GM20000 (cell line): ENCODE measurements around the gene SIRT4.
A peak's percentile ranks its signal among the peaks of the same experiment; 100 is the strongest.
"Not testable (repeated sequence)": the region's sequence is repeated elsewhere in the genome, so short reads cannot be mapped to it uniquely, and the experiment has no call there.

Experiments used
- DNase-seq: peaks from one replicate; pipeline ENCODE4 v3.0.0; 2012; ENCODE audit warnings: low spot score
- TF ChIP-seq, protein P1 (sequence below): IDR thresholded peaks from 2 replicates; pipeline ENCODE4 v1.5.1; 2012; ENCODE audit warnings: mild to moderate bottlenecking, control low read depth; ENCODE audit errors: extremely low read depth, missing control alignments

Gene SIRT4, protein sequence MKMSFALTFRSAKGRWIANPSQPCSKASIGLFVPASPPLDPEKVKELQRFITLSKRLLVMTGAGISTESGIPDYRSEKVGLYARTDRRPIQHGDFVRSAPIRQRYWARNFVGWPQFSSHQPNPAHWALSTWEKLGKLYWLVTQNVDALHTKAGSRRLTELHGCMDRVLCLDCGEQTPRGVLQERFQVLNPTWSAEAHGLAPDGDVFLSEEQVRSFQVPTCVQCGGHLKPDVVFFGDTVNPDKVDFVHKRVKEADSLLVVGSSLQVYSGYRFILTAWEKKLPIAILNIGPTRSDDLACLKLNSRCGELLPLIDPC

DNA sequence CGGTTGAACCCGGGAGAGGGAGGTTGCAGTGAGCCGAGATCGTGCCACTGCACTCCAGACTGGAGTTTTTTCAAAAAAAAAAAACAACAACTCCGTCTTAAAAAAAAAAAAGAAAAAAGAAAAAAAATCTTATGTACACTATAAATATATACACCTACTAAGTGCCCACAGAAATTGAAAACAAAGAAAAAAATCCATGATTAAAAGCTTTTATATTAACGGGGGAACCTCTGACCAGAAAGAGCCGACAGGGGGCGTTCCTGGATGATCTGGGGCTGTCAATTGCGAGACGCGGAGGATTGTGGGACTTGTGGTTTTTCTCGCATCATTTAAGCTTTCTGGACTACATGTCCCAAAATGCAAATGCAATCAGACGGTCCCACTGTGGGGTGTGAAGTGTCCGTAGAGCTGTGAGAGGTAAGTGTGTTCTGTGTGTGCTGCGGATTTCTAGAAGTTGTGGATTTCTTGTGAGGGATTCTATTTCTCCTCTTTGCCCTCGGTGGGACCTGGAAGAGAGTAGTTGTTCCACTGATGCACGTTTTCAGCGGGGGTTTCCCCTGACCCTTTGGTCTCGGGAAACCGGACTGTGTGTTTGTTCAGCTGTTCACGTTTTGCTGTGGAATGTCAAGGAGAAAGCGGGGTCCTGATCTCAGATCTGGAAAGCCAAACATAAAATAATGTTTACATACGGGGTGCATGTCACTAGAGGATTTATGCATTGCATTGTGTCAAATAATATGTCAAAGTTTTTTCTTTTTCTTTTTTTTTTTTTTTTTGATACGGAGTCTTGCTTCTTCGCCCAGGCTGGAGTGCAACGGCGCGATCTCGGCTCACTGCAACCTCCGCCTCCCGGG lies at the start of gene SIRT4:
TSS of gene SIRT4 (plus strand) at position 360 of the 854 bp plus-strand sequence. CDS start 1,241 bp downstream, outside the sequence.
- DNase-seq, result peak; percentile 89
- TF ChIP-seq, protein P1, sequence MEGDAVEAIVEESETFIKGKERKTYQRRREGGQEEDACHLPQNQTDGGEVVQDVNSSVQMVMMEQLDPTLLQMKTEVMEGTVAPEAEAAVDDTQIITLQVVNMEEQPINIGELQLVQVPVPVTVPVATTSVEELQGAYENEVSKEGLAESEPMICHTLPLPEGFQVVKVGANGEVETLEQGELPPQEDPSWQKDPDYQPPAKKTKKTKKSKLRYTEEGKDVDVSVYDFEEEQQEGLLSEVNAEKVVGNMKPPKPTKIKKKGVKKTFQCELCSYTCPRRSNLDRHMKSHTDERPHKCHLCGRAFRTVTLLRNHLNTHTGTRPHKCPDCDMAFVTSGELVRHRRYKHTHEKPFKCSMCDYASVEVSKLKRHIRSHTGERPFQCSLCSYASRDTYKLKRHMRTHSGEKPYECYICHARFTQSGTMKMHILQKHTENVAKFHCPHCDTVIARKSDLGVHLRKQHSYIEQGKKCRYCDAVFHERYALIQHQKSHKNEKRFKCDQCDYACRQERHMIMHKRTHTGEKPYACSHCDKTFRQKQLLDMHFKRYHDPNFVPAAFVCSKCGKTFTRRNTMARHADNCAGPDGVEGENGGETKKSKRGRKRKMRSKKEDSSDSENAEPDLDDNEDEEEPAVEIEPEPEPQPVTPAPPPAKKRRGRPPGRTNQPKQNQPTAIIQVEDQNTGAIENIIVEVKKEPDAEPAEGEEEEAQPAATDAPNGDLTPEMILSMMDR, result peak; percentile 64

DNA sequence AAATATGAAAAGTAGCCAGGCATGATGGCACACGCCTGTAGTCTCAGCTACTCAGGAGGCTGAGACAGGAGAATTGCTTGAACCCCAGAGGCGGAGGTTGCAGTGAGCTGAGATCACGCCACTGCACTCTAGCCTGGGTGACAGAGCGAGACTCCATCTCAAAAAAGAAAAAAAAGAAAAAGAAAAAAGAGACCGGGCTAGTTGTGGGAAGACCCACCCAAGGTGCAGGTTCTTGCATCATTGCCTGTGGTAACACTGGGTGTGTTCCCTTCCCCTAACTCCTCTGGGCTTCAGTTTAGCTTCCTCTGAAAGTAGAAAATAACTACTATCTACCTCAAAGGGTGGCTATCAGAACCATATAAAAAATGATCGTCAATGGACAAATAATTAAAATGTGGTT lies 48.8 kb upstream of the SIRT4 start:
- not testable (repeated sequence) for DNase-seq

DNA sequence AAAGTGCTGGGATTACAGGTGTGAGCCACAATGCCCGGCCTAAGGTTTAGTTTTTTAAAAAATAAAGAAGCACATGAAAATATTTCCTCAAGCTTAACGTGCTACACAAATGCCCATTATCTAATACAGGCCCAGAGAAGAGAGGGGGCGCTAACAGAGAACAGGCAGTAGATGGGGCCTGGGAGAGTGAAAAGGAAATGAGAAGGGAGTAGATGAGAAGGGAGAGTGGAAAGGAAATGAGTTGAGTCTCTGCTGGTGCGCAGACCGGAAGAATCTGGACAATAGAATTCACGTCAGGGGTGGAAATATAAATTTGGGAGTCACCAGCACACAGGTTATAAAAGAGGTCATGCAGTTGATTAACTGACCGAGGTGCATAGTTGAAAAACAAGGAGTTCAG lies 47.3 kb upstream of the SIRT4 start:
- TF ChIP-seq, protein P1, result no peak
- no peak for DNase-seq

DNA sequence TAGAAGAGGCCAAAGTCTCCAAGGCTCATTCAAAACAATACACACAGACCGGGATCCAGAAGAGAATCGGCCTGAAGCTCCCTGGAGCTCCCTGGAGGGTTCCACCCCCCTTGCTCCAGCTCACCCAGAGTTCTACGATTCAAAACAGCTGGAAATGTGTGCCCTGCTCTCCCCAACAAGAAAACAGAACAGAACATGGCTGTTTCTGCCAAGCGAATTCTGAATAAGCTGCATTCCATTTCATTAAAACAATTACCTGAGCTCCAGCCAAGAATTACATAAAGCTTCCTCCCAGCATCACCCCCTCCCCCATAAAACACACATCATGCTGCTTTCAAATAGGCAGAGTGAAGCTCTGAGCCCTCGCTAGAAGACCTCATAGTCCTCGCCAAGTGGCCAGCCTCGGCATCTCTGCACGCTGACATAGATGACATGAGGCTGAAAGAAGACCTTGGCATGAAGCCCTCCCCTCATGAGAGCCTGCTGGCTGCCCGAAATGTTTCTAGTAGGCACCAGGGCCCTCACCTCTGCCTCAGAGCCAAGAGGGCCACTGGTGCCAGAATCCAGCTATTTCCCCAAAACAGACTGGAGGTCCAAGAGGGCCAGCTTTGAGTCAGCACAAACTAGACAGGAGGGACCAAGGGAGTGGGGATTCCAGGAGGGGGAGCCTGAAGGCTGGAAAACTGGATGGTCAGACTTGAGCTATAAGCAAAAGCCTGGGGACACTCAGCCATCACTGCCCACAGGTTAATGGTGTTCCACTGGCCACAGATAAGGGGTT lies 44.9 kb upstream of the SIRT4 start:
- TF ChIP-seq, protein P1, result no peak
- no peak for DNase-seq

DNA sequence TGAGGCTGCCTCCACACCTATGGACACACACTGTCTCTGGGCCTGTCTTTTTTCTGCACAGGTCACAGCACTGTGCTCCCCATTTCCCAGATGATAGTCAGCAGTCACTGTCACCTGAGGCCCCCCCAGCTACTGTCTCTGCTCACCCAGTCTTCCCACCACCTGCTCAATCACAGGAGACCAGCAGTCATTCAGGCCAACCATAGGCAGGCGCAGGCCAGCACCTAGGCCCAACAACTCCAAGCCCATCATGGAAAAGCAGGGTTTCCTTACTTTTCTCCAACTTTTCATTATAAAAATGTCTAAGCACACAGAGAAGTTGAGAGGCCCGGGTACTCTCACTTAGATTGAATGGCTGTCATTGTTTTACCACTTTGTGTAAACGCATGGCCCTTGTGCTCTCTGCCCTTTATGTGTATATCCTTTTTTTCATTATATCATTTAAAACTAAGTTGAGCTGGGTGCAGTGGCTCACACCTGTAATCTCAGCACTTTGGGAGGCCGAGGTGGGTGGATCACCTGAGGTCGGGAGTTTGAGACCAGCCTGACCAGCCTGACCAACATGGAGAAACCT lies 43.7 kb upstream of the SIRT4 start:
- TF ChIP-seq, protein P1, result no peak
- no peak for DNase-seq

DNA sequence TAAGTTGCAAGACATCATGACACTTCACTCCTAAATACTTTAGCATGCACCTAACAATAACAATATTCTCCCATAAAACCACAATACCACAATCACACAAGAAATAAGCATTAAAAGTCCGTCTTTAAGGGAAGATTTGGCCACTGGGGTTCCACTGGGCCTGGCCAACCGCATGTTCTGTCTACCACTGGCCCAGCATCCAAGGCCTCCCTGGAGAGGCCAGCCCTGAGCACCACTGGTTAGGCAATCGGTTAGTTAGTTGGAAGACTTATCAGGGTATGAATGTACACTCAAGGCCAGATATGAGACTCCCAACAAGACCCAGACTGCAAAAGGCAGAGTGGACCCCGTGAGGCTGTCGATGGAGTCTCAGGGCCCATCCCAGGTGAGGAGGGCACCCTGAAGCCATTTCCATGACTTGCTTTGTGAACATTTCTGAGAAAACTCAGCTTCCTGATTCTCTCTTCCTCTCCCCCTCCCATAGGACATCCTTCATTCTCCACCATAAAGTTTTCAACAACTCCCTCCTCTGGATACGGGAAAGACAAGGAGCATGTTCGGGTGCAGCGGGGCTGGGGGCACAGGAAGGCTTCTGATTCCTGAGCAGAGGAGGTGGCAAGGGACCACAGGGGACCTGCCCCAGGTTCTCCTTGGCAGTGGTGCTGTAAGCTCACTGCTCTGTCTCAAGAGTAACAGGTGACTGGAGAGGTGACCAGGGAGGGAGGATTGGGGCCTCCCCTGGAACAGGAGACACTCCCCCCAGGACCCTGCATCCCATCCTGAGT lies 42.5 kb upstream of the SIRT4 start:
- no peak for DNase-seq
- TF ChIP-seq, protein P1, result no peak

DNA sequence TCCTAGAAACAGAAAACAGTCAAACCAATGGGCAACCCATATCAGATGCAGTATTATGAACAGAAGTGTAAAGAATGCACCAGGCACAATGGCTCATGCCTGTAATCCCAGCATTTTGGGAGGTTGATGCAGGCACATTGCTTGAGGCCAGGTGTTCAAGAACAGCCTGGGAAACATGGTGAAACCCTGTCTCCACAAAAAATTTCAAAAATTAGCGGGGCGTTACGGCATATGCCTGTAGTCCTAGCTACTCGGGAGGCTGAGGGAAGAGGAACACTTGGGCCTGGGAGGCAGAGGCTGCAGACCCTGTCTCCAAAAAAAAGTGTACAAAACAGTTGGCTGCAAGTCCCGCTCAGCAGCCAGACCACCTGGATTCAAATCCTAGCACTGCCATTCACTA lies 41.5 kb upstream of the SIRT4 start:
- DNase-seq, result no peak
- TF ChIP-seq, protein P1, result no peak
